H1 (cell line): ENCODE measurements around the gene HPS5. TPM values are rescaled to one million over a fixed set of nuclear protein-coding genes. Genes with fewer than 3 reads are reported as not detected.

Experiments used
- CBX8 ChIP-seq: fragments of 300-800, 300-1000 bp; sonication (generic); IDR thresholded peaks from 2 replicates; pipeline ENCODE4 v1.7.1; 2016; ENCODE audit warnings: low read depth, low read length, borderline replicate concordance
- CREB1 ChIP-seq: IDR thresholded peaks from 2 replicates; pipeline ENCODE4 v1.6.1; 2012; ENCODE audit warnings: inconsistent platforms
- EP300 ChIP-seq, 2 experiments: IDR thresholded peaks; 1 replicate in 1 of 2; 2 replicates in 1 of 2; pipeline ENCODE4 v1.6.1; 2011 to 2012; ENCODE audit warnings: low read depth in 2 of 2, low read length in 2 of 2, mild to moderate bottlenecking in 2 of 2, borderline replicate concordance in 1 of 2, inconsistent platforms in 1 of 2, moderate library complexity in 1 of 2
- EZH2 ChIP-seq: fragments of 200-600 bp; sonication (generic); IDR thresholded peaks from 2 replicates; pipeline ENCODE4 v1.7.1; 2012; ENCODE audit warnings: low read depth, mild to moderate bottlenecking, moderate library complexity, low read length, inconsistent platforms; ENCODE audit not compliant: severe bottlenecking
- RXRA ChIP-seq: IDR thresholded peaks from 2 replicates; pipeline ENCODE4 v1.6.1; 2011; ENCODE audit warnings: low read depth, mild to moderate bottlenecking, low read length, moderate library complexity; ENCODE audit not compliant: insufficient read depth
- SP4 ChIP-seq: IDR thresholded peaks from 2 replicates; pipeline ENCODE4 v1.6.1; 2012; ENCODE audit warnings: low read length, inconsistent platforms
- polyA plus RNA-seq, 7 experiments: library from polyadenylated mRNA; depleted of rRNA in 3 of 7; stranded (reverse) in 5 of 7; unstranded in 2 of 7; fragments of >200 nt in 5 of 7; fragments of 200-250 nt in 2 of 7; gene quantifications; 1 replicate in 5 of 7; 2 replicates in 1 of 7; 4 replicates in 1 of 7; pipeline versions ENCODE4 v1.2.1 to v1.2.3, GENCODE V29; 2011 to 2013; ENCODE audit warnings: missing spikeins in 2 of 7, mixed read lengths in 2 of 7
- total RNA-seq: library from RNA; stranded (reverse); fragmentation: NEBNext Ultra II Directional; extraction: Animal tissue kit (Norgen Biotek cat#: 25700); gene quantifications from 2 replicates; pipeline ENCODE4 v1.2.1, GENCODE V29; 2021
- TF ChIP-seq, protein P1 (sequence below): IDR thresholded peaks from 2 replicates; pipeline ENCODE4 v1.6.1; 2011; ENCODE audit warnings: low read length, improper control_type of control experiment

The HPS5 gene
- total and polyA plus RNA-seq, 2 of the 8 experiments (the other 6 are each of a cell fraction or from before 2014, with no cell fraction given) = 5.0 to 18.5 TPM

DNA sequence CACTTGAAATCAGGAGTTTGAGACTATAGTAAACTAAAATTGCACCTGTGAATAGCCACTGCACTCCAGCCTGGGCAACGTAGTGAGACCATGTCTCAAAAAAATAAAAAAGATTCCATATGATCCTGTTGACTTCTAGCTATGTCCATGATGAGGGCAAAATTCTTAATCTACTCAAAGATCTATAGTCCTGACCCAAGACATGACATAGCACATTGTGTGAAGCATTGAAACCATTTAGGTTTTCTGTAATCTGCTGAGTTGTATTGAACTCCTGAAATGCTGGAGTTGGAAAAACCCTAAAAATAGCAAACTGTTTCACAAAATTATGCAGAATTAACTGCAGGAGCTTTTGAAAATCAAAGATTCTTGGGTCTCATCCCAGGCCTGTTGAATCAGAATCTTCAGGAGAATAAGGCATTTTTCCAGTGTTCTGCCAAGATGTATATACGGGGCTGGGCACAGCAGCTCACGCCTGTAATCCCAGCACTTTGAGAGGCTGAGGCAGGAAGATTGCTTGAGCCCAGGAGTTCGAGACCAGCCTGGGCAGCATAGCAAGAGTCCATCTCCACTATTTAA lies 42.6 kb upstream of the HPS5 start (continued):
- TF ChIP-seq EP300 (IDR thresholded peaks at IDR 0.05; ENCODE audit: borderline replicate concordance in 1 of 2, low read depth in 2 of 2, low read length in 2 of 2) (no peak), RXRA (no peak), CBX8 (no peak), EZH2 (no peak), CREB1 (no peak), SP4 (no peak)
- TF ChIP-seq, protein P1, sequence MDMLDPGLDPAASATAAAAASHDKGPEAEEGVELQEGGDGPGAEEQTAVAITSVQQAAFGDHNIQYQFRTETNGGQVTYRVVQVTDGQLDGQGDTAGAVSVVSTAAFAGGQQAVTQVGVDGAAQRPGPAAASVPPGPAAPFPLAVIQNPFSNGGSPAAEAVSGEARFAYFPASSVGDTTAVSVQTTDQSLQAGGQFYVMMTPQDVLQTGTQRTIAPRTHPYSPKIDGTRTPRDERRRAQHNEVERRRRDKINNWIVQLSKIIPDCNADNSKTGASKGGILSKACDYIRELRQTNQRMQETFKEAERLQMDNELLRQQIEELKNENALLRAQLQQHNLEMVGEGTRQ = no peak
